HG03159 (cell line): Measurements from ENCODE around the gene CAMTA1.
"Not testable (repeated sequence)": the region's sequence is repeated elsewhere in the genome, so short reads cannot be mapped to it uniquely, and the experiment has no call there.

Experiments used
- ATAC-seq: cut with Tn5 transposase; IDR thresholded peaks from one replicate; pipeline ENCODE4 v1.9.1; 2021; ENCODE audit warnings: mild to moderate bottlenecking, moderate library complexity; ENCODE audit not compliant: unreplicated experiment

Gene CAMTA1, protein sequence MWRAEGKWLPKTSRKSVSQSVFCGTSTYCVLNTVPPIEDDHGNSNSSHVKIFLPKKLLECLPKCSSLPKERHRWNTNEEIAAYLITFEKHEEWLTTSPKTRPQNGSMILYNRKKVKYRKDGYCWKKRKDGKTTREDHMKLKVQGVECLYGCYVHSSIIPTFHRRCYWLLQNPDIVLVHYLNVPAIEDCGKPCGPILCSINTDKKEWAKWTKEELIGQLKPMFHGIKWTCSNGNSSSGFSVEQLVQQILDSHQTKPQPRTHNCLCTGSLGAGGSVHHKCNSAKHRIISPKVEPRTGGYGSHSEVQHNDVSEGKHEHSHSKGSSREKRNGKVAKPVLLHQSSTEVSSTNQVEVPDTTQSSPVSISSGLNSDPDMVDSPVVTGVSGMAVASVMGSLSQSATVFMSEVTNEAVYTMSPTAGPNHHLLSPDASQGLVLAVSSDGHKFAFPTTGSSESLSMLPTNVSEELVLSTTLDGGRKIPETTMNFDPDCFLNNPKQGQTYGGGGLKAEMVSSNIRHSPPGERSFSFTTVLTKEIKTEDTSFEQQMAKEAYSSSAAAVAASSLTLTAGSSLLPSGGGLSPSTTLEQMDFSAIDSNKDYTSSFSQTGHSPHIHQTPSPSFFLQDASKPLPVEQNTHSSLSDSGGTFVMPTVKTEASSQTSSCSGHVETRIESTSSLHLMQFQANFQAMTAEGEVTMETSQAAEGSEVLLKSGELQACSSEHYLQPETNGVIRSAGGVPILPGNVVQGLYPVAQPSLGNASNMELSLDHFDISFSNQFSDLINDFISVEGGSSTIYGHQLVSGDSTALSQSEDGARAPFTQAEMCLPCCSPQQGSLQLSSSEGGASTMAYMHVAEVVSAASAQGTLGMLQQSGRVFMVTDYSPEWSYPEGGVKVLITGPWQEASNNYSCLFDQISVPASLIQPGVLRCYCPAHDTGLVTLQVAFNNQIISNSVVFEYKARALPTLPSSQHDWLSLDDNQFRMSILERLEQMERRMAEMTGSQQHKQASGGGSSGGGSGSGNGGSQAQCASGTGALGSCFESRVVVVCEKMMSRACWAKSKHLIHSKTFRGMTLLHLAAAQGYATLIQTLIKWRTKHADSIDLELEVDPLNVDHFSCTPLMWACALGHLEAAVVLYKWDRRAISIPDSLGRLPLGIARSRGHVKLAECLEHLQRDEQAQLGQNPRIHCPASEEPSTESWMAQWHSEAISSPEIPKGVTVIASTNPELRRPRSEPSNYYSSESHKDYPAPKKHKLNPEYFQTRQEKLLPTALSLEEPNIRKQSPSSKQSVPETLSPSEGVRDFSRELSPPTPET (N-terminal part only)

GRCh38 chr1:6785318-6785727 lies at the start of gene CAMTA1:
CAMTA1 (plus strand) TSS chr1:6785454; CDS start chr1:6785531, 77 bp downstream.
- peak; percentile 75 for ATAC-seq

- no peak for ATAC-seq
Measured at GRCh38 chr1:6738987-6739676, 46.1 kb upstream of the CAMTA1 start.

DNA sequence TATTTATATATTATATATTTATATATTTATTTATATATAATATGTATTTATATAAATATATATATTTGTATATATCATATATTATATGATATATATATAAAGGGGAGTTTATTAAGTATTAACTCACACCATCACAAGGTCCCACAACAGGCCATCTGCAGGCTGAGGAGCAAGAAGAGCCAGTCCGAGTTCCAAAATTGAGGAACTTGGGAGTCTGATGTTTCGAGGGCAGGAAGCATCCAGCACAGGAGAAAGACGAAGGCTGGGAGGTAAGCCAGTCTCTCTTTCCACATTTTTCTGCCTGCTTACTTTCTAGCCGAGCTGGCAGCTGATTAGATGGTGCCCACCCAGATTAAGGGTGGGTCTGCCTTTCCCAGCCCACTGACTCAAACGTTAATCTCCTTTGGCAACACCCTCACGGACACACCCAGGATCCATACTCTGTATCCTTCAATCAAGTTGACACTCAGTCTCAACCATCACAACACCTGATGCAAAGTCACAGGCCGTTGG lies 42.5 kb upstream of the CAMTA1 start:
- ATAC-seq = not testable (repeated sequence)

GRCh38 chr1:6743189-6744101 lies 41.8 kb upstream of the CAMTA1 start:
- ATAC-seq = no peak

DNA sequence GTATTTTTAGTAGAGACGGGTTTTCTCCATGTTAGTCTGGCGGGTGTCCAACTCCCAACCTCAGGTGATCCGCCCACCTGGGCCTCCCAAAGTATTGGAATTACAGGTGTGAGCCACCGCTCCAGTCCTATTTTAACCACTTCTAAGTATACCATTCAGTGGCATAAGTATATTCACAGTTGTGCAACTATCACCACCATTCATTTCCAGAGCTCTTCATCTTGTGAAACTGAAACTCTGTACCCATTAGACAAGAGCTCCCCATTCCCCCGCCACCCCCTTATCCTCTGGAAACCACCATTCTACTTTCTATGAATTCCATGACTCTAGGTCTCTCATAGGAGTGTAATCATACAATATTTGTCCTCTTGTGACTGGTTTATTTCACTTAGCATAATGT lies 40.2 kb upstream of the CAMTA1 start:
- ATAC-seq = no peak

DNA sequence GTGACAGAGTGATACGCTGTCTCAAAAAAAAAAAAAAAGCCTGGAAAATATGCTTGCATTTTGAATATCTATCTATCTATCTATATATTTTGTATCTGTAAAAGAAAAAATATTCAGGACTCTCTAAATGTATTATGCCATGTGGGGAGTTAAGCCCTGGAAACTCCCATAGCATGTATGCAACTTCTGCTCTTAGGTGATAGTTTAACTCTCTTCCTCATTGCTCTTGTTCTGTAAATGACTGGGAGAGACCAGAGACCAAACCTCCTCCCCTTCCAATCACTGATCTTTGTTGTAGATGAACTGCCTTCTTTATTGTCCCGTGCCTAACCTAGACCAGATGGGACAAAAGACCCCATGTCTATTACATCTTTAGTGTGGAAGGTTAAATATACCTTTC lies 37.6 kb upstream of the CAMTA1 start:
- no peak for ATAC-seq

DNA sequence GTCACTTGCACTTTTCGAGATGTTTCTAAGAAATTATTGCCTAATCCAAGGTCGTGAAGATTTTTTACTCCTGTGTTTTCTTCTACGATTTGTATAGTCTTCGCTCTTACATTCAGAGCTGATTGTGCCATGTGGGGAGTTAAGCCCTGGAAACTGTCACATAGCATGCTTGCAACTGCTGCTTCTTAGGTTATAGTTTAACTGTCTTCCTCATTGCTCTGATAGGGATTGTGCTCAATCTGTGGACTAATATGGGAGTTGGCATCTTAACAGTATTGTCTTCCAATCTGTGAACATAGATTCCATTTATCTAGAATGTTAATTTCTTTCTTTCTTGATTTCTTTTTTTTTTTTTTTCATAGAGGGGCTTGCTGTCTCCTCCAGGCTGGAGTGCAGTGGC lies 34.8 kb upstream of the CAMTA1 start:
- no peak for ATAC-seq

GRCh38 chr1:6753320-6754140 lies 31.7 kb upstream of the CAMTA1 start:
- ATAC-seq = no peak

DNA sequence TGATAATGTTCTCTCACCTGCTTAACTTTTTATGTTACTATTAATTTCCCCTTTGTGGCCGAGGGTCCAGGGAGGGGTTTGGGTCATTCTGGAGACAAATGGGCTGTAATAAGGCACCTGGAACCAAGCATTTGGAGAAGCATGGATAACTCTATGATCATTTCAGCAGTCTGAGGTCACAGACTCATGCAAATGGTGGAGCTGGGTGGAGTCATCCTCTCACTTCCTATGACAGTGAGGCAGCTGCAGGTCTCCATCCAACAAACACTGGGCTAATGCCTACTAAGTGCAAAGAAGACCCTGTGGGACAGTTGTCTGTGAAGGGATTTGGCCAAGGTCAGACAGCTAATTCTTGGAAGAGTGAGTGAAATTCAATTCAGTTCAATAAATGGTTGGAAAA lies 28.8 kb upstream of the CAMTA1 start:
- ATAC-seq = no peak

DNA sequence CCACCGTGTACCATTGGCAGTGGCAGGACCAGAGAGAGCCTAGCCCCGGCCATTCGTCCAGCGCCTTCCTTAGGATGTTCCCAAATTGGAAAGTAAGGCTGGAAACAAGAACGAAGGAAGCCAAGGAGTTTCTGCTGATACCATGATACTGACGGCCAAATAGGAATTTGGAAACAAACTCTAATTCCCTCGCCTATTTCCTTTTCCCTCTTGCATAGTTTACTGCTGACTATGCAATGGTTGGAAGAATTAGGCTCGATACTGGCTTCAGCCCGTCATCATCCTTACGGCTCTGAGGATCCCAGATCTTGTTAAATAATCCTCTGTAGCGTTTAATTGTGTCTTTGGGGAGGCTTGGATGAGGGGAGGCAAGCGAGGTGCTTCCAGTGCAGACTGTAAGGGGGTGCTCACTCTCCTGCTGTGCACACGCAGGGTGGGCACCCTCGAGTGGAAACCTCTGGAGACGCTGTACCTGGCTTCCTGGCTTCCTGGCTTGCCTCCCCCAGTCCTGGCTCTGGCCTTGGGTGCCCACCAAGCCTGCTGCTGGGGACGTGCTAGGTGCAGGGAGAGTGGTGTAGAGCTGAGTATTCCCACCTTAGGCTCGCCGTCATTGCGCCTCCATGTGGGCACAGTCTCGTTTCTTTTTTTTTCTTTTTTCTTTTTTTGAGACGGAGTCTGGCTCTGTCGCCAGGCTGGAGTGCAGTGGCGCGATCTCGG lies 27.4 kb upstream of the CAMTA1 start:
- ATAC-seq = no peak

DNA sequence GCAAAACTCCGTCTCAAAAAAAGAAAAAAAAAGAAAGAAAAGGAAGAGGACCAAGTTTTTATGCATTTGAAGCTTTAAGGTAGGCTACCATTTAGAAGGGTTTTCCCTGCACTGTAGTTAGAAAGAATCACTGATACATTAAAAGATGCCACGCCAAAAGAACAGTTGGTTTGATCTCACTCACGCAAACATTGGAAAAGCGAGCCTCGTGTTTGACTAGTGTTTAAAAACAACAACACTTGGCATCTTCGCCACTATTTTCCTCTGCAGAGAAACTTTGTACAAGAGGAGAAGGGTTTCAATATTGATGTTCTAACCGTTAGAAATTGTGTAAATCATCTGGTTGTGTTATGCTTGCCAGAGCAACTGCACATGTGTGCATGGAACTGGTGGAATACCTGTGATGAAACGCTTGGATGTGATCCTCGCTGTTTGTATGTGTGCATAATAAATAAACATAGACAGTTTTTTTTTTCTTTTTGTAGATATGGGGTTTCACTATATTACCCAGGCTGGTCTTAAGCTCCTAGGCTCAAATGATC lies 24.0 kb upstream of the CAMTA1 start:
- ATAC-seq = no peak

GRCh38 chr1:6762060-6762459 lies 23.2 kb upstream of the CAMTA1 start:
- no peak for ATAC-seq

- ATAC-seq = no peak
Measured at GRCh38 chr1:6770751-6771440, 14.4 kb upstream of the CAMTA1 start.

DNA sequence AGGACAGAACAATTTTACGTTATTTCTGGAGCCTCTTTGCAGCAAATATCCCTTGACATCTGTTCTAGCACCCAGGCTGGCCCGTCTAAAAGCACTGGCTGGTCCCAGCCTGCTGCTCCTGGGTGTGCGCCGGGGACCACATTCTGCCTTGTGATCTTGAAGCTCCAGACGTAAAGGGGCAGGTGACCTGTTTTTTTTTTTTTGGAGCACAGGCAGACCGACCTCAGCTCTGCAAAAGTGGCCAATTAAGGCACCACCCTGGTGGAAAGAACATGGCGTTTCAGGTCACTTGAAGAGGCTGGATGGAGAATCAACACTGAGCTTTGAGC lies 13.8 kb upstream of the CAMTA1 start:
- no peak for ATAC-seq

- ATAC-seq = no peak
Measured at GRCh38 chr1:6774381-6774780, 10.9 kb upstream of the CAMTA1 start.

DNA sequence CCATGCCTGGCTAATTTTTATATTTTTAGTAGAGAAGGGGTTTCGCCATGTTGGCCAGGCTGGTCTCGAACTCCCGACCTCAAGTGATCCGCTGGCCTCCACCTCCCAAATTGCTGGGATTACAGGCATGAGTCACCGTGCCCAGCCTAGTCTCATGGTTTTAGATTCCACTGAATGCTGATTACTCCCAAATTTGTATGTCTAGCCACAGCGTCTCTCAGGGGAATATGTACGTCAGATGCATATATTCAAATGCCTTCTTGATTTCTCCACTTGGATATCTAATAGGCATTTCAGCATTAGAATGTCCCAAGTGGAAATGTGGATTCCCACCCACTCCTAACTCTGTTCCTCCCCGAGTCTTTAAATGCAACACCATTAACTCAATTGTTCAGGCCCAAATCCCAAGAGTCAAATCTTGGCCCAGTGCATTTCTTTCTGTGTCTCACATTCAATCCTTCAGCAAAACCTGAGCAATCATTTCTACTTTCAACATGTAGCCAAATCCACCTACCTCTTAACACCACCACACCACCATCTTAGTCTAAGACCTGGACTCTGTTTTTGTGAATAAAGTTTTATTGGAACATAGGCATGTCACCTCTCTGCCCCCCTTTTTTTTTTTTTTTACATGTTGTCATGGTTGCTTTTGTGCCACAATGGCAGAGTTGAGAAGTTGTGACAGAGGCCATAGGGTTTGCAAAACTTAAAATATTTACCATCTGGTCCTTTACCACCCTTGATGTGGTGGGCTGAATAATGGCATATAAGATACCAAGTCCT lies 9.8 kb upstream of the CAMTA1 start:
- no peak for ATAC-seq
